GM10248 (cell line): Measurements from ENCODE around the gene UBE2E2.

Source experiments
- CTCF ChIA-PET: fragments of 300-600 bp; sonication (Branson Sonifier 250); formaldehyde crosslinking; extraction: SDS; loops from one replicate; lab custom pipeline; 2021; ENCODE audit warnings: antibody characterized with exemption; lab: Yijun Ruan, JAX
- POLR2A ChIA-PET: fragments of 350-650 bp; sonication (Branson Sonifier 250); formaldehyde crosslinking; extraction: SDS; loops from one replicate; lab custom pipeline; 2020; ENCODE audit warnings: antibody characterized with exemption; lab: Yijun Ruan, JAX
- DNase-seq: peaks from one replicate; pipeline ENCODE4 v3.0.0; 2012; ENCODE audit errors: extremely low spot score
- CTCF ChIP-seq: IDR thresholded peaks from 2 replicates; pipeline ENCODE4 v1.5.1; 2012; ENCODE audit warnings: mild to moderate bottlenecking, low read depth; ENCODE audit errors: extremely low read depth, missing control alignments, control extremely low read depth

The UBE2E2 gene

GRCh38 chr3:23595851-23596250, 392.7 kb downstream of the UBE2E2 start:
- TF ChIP-seq CTCF: no peak
- ChIA-PET POLR2A (no interaction called here), CTCF (no interaction called here)
- DNase-seq: no peak

GRCh38 chr3:23600167-23600871, 397.2 kb downstream of the UBE2E2 start:
- ChIA-PET POLR2A (no interaction called here), CTCF (interaction anchor here (1.2 to 1.3 kb wide), 2 partner anchors 10 to 11 kb away, joined by 3 read pairs; no protein-coding TSS in a partner anchor)
- no peak for DNase-seq
- no peak for TF ChIP-seq CTCF

- ChIA-PET CTCF (interaction anchor here (1.2 to 1.3 kb wide), 2 partner anchors 9 to 11 kb away, joined by 3 read pairs; no protein-coding TSS in a partner anchor), POLR2A (no interaction called here)
- no peak for TF ChIP-seq CTCF
- DNase-seq: no peak
These were observed 398.1 kb downstream of the UBE2E2 start for GRCh38 chr3:23601091-23601822.

- no peak for DNase-seq
- ChIA-PET POLR2A (interaction anchor here (0.5 kb wide), 1 partner anchor 204 kb away, joined by 5 read pairs; no protein-coding TSS in a partner anchor), CTCF (no interaction called here)
- TF ChIP-seq CTCF: no peak
These were observed 399.8 kb downstream of the UBE2E2 start for GRCh38 chr3:23602971-23603370.

GRCh38 chr3:23607184-23607847, 404.2 kb downstream of the UBE2E2 start:
- POLR2A ChIA-PET: no interaction called here
- CTCF ChIA-PET: no interaction called here
- no peak for DNase-seq
- TF ChIP-seq CTCF: no peak

- ChIA-PET CTCF (interaction anchor here (0.8 to 0.9 kb wide), 2 partner anchors 13 to 20 kb away, joined by 3 read pairs; no protein-coding TSS in a partner anchor), POLR2A (no interaction called here)
- DNase-seq: no peak
- TF ChIP-seq CTCF: no peak
These were observed 405.5 kb downstream of the UBE2E2 start for GRCh38 chr3:23608650-23609049.
